ENCODE results near the gene SMKR1.
"Not testable (repeated sequence)": the region's sequence is repeated elsewhere in the genome, so short reads cannot be mapped to it uniquely, and the experiment has no call there.

The SMKR1 gene

DNA sequence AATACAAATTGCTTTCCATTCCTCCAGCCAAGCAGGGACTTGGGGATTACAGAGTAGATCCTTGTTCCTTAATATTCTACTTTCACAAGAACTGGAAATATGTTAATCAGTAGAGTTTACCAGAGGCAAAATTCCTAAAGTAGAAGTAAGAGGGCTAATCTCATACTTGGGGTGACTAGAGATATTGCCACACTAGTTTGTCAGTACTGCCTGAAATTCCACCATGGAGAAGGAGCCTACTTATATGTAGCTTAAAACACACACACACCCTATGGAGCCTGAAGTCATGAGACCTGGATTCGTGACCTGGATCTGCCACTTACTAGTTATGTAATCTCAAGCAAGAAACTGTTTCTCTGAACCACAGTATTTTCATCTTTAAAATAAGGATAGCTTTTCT is 34.2 kb upstream of the SMKR1 start:
- TF ChIP-seq, protein P1, sequence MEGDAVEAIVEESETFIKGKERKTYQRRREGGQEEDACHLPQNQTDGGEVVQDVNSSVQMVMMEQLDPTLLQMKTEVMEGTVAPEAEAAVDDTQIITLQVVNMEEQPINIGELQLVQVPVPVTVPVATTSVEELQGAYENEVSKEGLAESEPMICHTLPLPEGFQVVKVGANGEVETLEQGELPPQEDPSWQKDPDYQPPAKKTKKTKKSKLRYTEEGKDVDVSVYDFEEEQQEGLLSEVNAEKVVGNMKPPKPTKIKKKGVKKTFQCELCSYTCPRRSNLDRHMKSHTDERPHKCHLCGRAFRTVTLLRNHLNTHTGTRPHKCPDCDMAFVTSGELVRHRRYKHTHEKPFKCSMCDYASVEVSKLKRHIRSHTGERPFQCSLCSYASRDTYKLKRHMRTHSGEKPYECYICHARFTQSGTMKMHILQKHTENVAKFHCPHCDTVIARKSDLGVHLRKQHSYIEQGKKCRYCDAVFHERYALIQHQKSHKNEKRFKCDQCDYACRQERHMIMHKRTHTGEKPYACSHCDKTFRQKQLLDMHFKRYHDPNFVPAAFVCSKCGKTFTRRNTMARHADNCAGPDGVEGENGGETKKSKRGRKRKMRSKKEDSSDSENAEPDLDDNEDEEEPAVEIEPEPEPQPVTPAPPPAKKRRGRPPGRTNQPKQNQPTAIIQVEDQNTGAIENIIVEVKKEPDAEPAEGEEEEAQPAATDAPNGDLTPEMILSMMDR (IDR thresholded peaks at IDR 0.05; ENCODE audit: control extremely low read depth, extremely low read depth, low read depth, missing control alignments): no peak
- ChIA-PET CTCF (interaction anchor here (1.2 to 8.3 kb wide), 7 partner anchors 13 to 248 kb away, joined by 3 to 120 read pairs (median 12); no protein-coding TSS in a partner anchor), POLR2A (no interaction called here)
- no peak for DNase-seq (ENCODE audit: extremely low spot score)

DNA sequence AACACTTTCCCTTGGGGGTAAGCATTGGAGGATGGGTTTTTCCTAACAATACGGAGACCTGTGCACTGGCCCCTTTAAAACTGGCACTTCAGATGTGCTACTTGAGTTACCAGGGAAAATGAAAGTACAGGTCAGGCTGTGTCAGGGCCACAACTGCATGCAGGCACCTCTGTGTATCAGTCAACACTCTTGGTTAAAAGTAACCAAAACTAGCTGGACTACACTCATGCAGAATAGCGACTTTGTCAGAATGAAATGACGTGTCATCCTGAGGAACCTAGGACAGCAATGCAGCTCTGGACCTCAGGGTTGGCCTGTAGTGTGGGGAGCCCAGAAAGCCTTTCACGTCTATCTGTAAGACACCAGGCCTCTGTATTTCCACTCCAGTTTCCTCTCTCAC is 33.8 kb upstream of the SMKR1 start:
- ChIA-PET CTCF (interaction anchor here (0.9 to 8.3 kb wide), 9 partner anchors 12 to 249 kb away, joined by 3 to 120 read pairs (median 12); no protein-coding TSS in a partner anchor), POLR2A (interaction anchor here (0.8 kb wide), 1 partner anchor 100 kb away, joined by 3 read pairs; no protein-coding TSS in a partner anchor)
- TF ChIP-seq, protein P1 (IDR thresholded peaks at IDR 0.05; ENCODE audit: control extremely low read depth, extremely low read depth, low read depth, missing control alignments): no peak
- no peak for DNase-seq (ENCODE audit: extremely low spot score)

DNA sequence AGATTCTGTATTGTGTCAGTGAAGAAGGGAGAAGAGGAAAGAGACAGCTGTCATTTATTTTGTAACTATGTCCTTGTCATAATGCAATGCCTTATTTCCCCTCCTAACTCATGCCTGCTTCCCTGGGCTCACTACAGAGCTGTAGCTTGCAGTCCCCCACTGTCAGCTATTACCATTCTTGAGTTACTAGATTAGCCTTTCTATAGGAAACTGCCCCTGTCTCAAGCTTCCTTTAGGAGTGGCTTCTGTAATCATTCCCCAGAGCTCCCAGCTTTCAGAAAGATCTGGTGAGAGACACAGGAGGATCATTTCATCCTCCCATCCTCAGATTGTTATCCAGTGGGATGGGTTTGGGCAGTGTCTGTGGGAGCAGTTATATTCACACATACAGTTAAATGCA is 32.4 kb upstream of the SMKR1 start:
- TF ChIP-seq, protein P1 (IDR thresholded peaks at IDR 0.05; ENCODE audit: control extremely low read depth, extremely low read depth, low read depth, missing control alignments): no peak

DNA sequence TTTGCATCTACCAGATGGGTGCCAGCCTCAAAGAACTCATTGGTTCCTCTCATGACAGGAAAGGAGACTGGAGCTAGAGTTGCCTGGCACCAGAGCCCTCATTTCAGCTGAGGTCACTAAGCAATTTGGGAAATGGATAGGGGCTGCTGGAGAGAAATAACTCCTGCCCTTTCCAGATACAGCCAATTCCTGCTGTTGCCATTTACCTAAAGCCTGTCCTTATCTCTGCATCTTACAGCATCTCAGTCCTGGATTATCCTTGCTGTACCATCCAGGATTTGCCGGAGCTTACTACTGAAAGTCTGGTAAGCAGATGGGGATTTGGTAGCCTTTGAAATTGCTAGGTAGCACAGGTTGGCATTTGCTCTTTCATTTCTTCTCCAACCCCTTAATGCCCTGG is 31.9 kb upstream of the SMKR1 start:
- ChIA-PET CTCF (interaction anchor here (1.3 to 8.3 kb wide), 10 partner anchors 17 to 251 kb away, joined by 4 to 120 read pairs (median 8); partner anchors contain the start of gene STRIP2), POLR2A (no interaction called here)
- TF ChIP-seq, protein P1 (IDR thresholded peaks at IDR 0.05; ENCODE audit: control extremely low read depth, extremely low read depth, low read depth, missing control alignments): no peak
- no peak for DNase-seq (ENCODE audit: extremely low spot score)

More for the DNA sequence above, 32.4 kb upstream of the SMKR1 start:
- ChIA-PET POLR2A (no interaction called here), CTCF (interaction anchor here (1.3 to 8.3 kb wide), 9 partner anchors 11 to 250 kb away, joined by 4 to 120 read pairs (median 12); partner anchors contain the start of gene STRIP2)
- DNase-seq (ENCODE audit: extremely low spot score): no peak

DNA sequence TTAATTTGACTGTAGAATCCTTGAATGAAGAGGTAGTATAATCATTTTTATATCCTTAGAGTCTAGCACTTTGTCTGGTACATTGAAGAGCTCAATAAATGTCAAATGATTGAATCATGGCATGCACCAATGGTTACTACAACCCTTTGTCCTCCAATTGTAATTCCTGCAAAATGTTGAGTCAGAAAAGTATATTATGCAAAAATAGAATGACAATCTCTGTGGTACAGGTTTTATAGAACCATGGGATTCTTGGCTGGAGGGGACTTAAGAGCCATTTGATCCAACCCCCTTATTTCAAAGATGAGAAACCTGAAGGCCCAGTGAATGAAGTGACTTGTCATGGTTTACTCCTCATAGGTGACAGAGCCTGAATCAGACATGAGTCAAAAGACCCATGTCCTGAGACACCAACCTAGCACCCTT is 30.9 kb upstream of the SMKR1 start:
- no peak for DNase-seq (ENCODE audit: extremely low spot score)
- ChIA-PET CTCF (interaction anchor here (0.7 to 8.3 kb wide), 25 partner anchors 9 to 562 kb away, joined by 3 to 120 read pairs (median 5); partner anchors contain the start of gene STRIP2), POLR2A (no interaction called here)
- TF ChIP-seq, protein P1 (IDR thresholded peaks at IDR 0.05; ENCODE audit: control extremely low read depth, extremely low read depth, low read depth, missing control alignments): no peak

DNA sequence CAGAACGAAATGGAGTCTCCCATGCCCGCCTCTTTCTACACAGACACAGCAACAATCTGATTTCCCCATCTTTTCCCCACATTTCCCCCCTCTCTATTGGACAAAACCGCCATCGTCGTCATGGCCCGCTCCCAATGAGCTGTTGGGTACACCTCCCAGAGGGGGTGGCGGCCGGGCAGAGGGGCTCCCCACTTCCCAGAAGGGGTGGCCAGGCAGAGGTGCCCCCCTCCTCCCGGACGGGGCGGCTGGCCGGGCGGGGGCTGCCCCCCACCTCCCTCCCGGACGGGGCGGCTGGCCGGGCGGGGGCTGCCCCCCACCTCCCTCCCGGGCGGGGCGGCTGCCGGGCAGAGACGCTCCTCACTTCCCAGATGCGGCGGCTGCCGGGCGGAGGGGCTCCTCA is 26.4 kb upstream of the SMKR1 start:
- DNase-seq (ENCODE audit: extremely low spot score); CTCF ChIA-PET; POLR2A ChIA-PET: not testable (repeated sequence)

DNA sequence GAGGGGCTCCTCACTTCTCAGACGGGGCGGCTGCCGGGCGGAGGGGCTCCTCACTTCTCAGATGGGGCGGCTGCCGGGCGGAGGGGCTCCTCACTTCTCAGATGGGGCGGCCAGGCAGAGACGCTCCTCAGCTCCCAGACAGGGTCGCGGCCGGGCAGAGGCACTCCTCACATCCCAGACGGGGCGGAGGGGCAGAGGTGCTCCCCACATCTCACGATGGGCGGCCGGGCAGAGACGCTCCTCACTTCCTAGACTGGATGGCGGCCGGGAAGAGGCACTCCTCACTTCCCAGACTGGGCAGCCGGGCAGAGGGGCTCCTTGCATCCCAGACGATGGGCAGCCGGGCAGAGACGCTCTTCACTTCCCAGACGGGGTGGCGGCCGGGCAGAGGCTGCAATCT is 25.9 kb upstream of the SMKR1 start:
- CTCF ChIA-PET; POLR2A ChIA-PET; DNase-seq (ENCODE audit: extremely low spot score): not testable (repeated sequence)

DNA sequence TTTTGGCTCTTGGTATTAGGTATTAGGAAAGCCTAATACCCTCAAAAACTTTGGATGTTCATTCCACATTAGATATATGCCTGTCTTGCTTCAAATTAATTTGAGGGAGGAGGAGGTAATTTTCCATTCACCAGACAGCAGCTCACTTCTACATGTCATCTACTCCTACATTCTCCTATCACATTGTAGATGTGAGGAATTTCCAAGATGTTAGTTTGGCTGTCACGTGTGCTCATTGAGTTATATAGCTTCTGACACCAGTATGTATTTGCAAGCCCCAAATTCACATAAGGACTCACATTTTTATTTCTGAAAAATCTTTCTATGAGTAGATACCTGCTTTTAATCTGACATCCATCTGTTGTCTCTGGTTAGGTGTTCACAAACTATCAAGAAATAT is 22.5 kb upstream of the SMKR1 start:
- TF ChIP-seq, protein P1 (IDR thresholded peaks at IDR 0.05; ENCODE audit: control extremely low read depth, extremely low read depth, low read depth, missing control alignments): no peak
- ChIA-PET CTCF (interaction anchor here (1.0 to 4.0 kb wide), 4 partner anchors 11 to 91 kb away, joined by 3 to 12 read pairs (median 8); no protein-coding TSS in a partner anchor), POLR2A (no interaction called here)
- DNase-seq (ENCODE audit: extremely low spot score): no peak

Measured in GM10248 (cell line).